GM23248 (cell line): ENCODE data around the gene KMT5B.

Experiments
- EZH2 ChIP-seq: fragments of 200-600 bp; sonication (generic); IDR thresholded peaks from 2 replicates; pipeline ENCODE4 v1.6.1; 2018; ENCODE audit warnings: antibody characterized with exemption, mild to moderate bottlenecking; ENCODE audit not compliant: insufficient read depth, poor library complexity, severe bottlenecking
- EZH2phosphoT487 ChIP-seq: fragments of 200-600 bp; sonication (generic); IDR thresholded peaks from 2 replicates; pipeline ENCODE4 v1.6.1; 2018; ENCODE audit warnings: antibody characterized with exemption, moderate library complexity, mild to moderate bottlenecking, low read depth; ENCODE audit not compliant: insufficient read depth

GRCh38 chr11:68194675-68195294 lies 18.3 kb downstream of the KMT5B start:
- TF ChIP-seq EZH2phosphoT487: no peak
- TF ChIP-seq EZH2: no peak
